LNCaP clone FGC (cell line): Measurements from ENCODE around the gene GPR148.

Experiments
- DNase-seq: peaks from one replicate; pipeline ENCODE4 v3.0.0-alpha.2; 2011; ENCODE audit warnings: low read depth
- H3K4me3 ChIP-seq: 2 replicates; pipeline ENCODE4 v1.5.1; 2011; ENCODE audit warnings: mild to moderate bottlenecking, low read depth, low read length, control low read depth
- TF ChIP-seq, protein P1 (sequence below): IDR thresholded peaks from 2 replicates; pipeline ENCODE4 v1.5.1; 2012; ENCODE audit warnings: mild to moderate bottlenecking; ENCODE audit not compliant: control insufficient read depth, insufficient read depth; ENCODE audit errors: extremely low read depth

Gene GPR148

GRCh38 chr2:130778781-130779180 lies 49.9 kb downstream of the GPR148 start:
- TF ChIP-seq, protein P1, sequence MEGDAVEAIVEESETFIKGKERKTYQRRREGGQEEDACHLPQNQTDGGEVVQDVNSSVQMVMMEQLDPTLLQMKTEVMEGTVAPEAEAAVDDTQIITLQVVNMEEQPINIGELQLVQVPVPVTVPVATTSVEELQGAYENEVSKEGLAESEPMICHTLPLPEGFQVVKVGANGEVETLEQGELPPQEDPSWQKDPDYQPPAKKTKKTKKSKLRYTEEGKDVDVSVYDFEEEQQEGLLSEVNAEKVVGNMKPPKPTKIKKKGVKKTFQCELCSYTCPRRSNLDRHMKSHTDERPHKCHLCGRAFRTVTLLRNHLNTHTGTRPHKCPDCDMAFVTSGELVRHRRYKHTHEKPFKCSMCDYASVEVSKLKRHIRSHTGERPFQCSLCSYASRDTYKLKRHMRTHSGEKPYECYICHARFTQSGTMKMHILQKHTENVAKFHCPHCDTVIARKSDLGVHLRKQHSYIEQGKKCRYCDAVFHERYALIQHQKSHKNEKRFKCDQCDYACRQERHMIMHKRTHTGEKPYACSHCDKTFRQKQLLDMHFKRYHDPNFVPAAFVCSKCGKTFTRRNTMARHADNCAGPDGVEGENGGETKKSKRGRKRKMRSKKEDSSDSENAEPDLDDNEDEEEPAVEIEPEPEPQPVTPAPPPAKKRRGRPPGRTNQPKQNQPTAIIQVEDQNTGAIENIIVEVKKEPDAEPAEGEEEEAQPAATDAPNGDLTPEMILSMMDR: no peak
- H3K4me3 ChIP-seq: no peak overlapping the region
- DNase-seq: no peak
